NCI-H345 (cell line): Measurements from ENCODE around the gene CNTFR.

Source experiments
- DNase-seq: peaks from one replicate; lab custom pipeline; 2025; lab: John Stamatoyannopoulos, UW

CNTFR gene

GRCh38 chr9:34590381-34591247, 1.1 kb upstream of the CNTFR start:
- peak; percentile 20 for DNase-seq

- no peak for DNase-seq
These were observed 571 bp downstream of the CNTFR start for GRCh38 chr9:34588671-34589635.

- DNase-seq: no peak
These were observed 2.3 kb downstream of the CNTFR start for GRCh38 chr9:34587271-34587670.

- no peak for DNase-seq
These were observed 3.4 kb downstream of the CNTFR start for GRCh38 chr9:34585946-34586669.

GRCh38 chr9:34584970-34585369, 4.6 kb downstream of the CNTFR start:
- no peak for DNase-seq

GRCh38 chr9:34582787-34583186, 6.7 kb downstream of the CNTFR start:
- DNase-seq: no peak

GRCh38 chr9:34581318-34581717, 8.2 kb downstream of the CNTFR start:
- no peak for DNase-seq

- no peak for DNase-seq
These were observed 9.2 kb downstream of the CNTFR start for GRCh38 chr9:34580358-34580757.

GRCh38 chr9:34579808-34580163, 9.7 kb downstream of the CNTFR start:
- no peak for DNase-seq

- no peak for DNase-seq
These were observed 10.3 kb downstream of the CNTFR start for GRCh38 chr9:34579104-34579807.

- DNase-seq: peak; percentile 16
These were observed 11.1 kb downstream of the CNTFR start for GRCh38 chr9:34578241-34579103.

GRCh38 chr9:34577400-34578240, 11.9 kb downstream of the CNTFR start:
- DNase-seq: no peak

- DNase-seq: no peak
These were observed 12.7 kb downstream of the CNTFR start for GRCh38 chr9:34576597-34577399.

- no peak for DNase-seq
These were observed 13.5 kb downstream of the CNTFR start for GRCh38 chr9:34575862-34576596.

- DNase-seq: no peak
These were observed 14.3 kb downstream of the CNTFR start for GRCh38 chr9:34575241-34575640.

- no peak for DNase-seq
These were observed 15.0 kb downstream of the CNTFR start for GRCh38 chr9:34574571-34574970.

GRCh38 chr9:34573599-34574325, 15.8 kb downstream of the CNTFR start:
- no peak for DNase-seq
